ENCODE data around the gene NUP98.

The NUP98 gene

GRCh38 chr11:3802011-3802790, 4.8 kb upstream of the NUP98 start:
- TF ChIP-seq CTCF (IDR thresholded peaks at IDR 0.05; ENCODE audit: control insufficient read depth, insufficient read depth, low read depth, low read length, missing control alignments): no peak
- H3K4me3 ChIP-seq (ENCODE audit: control insufficient read depth, low read depth, low read length): no peak overlapping the region
- no peak for DNase-seq (ENCODE audit: low read depth)

GRCh38 chr11:3799873-3800272, 2.5 kb upstream of the NUP98 start:
- TF ChIP-seq CTCF (IDR thresholded peaks at IDR 0.05; ENCODE audit: control insufficient read depth, insufficient read depth, low read depth, low read length, missing control alignments): no peak
- DNase-seq (ENCODE audit: low read depth): no peak
- no peak overlapping the region for H3K4me3 ChIP-seq (ENCODE audit: control insufficient read depth, low read depth, low read length)

GRCh38 chr11:3799143-3799542, 1.8 kb upstream of the NUP98 start:
- no peak overlapping the region for H3K4me3 ChIP-seq (ENCODE audit: control insufficient read depth, low read depth, low read length)
- no peak for TF ChIP-seq CTCF (IDR thresholded peaks at IDR 0.05; ENCODE audit: control insufficient read depth, insufficient read depth, low read depth, low read length, missing control alignments)
- DNase-seq (ENCODE audit: low read depth): no peak

- H3K4me3 ChIP-seq (ENCODE audit: control insufficient read depth, low read depth, low read length): peak overlapping the region; percentile 67
- DNase-seq (ENCODE audit: low read depth): no peak
- TF ChIP-seq CTCF (IDR thresholded peaks at IDR 0.05; ENCODE audit: control insufficient read depth, insufficient read depth, low read depth, low read length, missing control alignments): no peak
Observed at GRCh38 chr11:3796801-3797328, 489 bp downstream of the NUP98 start.

- H3K4me3 ChIP-seq (ENCODE audit: control insufficient read depth, low read depth, low read length): peak overlapping the region; percentile 67
- no peak for TF ChIP-seq CTCF (IDR thresholded peaks at IDR 0.05; ENCODE audit: control insufficient read depth, insufficient read depth, low read depth, low read length, missing control alignments)
- DNase-seq (ENCODE audit: low read depth): no peak
Observed at GRCh38 chr11:3796346-3796745, 1.0 kb downstream of the NUP98 start.

- DNase-seq (ENCODE audit: low read depth): no peak
- peak overlapping the region; percentile 67 for H3K4me3 ChIP-seq (ENCODE audit: control insufficient read depth, low read depth, low read length)
- no peak for TF ChIP-seq CTCF (IDR thresholded peaks at IDR 0.05; ENCODE audit: control insufficient read depth, insufficient read depth, low read depth, low read length, missing control alignments)
Observed at GRCh38 chr11:3796002-3796311, 1.4 kb downstream of the NUP98 start.
